ENCODE measurements around the gene RTEL1.

RTEL1 gene

DNA sequence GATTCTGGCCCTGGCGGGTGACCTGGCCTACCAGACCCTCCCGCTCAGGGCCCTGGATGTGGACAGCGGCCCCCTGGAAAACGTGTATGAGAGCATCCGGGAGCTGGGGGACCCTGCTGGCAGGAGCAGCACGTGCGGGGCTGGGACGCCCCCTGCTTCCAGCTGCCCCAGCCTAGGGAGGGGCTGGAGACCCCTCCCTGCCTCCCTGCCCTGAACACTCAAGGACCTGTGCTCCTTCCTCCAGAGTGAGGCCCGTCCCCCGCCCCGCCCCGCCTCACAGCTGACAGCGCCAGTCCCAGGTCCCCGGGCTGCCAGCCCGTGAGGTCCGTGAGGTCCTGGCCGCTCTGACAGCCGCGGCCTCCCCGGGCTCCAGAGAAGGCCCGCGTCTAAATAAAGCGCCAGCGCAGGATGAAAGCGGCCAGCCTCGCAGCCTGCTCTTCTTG is 80.6 kb downstream of the RTEL1 start:
- DNase-seq = peak in 4 of 56 donors; percentile 23 to 52 (median 39)

DNA sequence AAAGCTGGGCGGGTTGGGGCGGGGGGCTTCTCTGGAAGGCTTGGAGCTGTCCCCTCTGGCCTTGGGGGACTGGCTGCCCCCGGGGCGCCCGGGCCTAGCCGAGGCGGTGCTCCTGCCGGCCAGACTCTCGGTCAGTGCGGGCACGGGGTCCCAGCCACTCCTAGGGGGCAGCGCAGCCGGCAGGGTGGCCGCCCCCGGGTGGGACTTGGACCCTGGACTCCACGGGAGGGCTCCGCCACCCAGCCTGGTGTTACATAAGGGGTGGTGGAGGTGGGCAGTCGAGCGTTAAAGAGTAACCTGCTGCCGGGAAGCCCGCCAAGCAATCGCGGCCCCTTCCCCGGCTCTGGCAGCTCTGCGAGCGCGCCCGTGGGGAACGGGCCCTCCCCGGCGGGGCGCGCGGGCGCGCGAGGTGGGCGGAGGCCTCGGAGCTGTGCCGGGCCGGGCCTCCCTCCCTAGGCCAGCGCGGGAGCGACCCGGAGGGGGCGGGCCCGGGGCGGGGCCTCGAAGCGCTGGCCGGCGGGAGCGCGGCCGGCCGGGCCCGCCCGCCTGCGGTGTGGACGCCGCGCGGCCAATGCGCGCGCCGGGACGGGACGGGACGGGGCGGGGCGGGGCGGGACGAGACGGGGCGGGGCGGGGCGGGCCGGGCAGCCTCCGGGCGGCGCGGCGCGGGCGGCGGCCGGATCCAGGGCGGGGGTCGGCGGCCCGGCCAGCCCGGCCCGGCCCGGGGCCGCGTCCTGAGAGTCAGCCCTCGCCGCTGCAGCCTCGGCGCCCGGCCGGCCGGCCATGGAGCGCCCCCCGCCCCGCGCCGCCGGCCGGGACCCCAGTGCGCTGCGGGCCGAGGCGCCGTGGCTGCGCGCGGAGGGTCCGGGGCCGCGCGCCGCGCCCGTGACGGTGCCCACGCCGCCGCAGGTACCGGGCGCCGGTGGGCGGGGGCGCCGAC is 81.3 kb downstream of the RTEL1 start, which contains the start of gene SLC2A4RG:
Gene SLC2A4RG, plus strand, starts transcription at position 647 of the 940 bp plus-strand sequence. Its CDS starts 137 bp downstream, at position 784.
- DNase-seq = peak in 45 of 56 donors; percentile 29 to 86 (median 60)

DNA sequence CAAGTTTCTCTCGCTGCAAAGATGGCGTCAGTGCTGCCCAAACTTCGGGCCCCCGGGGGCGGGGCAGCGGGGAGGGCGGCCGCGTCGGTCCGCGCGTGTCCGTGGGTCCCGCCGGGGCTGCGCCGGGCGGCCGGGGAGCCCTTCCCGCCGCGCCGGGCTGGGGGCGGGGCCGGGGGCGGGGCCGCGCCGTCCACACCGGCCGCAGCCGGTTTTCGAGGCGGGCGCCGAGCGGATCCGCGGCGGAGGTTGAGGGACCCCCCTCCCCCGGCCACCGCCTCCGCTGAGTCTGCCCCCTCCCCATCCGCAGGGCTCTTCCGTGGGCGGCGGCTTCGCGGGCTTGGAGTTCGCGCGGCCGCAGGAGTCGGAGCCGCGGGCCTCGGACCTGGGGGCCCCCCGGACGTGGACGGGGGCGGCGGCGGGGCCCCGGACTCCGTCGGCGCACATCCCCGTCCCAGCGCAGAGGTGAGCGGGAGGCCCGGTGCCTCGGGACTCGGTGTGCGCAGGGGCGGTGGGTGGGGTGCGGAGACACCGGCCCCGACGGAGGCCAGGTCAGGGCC is 82.0 kb downstream of the RTEL1 start:
- peak in 8 of 56 donors; percentile 11 to 64 (median 24) for DNase-seq

DNA sequence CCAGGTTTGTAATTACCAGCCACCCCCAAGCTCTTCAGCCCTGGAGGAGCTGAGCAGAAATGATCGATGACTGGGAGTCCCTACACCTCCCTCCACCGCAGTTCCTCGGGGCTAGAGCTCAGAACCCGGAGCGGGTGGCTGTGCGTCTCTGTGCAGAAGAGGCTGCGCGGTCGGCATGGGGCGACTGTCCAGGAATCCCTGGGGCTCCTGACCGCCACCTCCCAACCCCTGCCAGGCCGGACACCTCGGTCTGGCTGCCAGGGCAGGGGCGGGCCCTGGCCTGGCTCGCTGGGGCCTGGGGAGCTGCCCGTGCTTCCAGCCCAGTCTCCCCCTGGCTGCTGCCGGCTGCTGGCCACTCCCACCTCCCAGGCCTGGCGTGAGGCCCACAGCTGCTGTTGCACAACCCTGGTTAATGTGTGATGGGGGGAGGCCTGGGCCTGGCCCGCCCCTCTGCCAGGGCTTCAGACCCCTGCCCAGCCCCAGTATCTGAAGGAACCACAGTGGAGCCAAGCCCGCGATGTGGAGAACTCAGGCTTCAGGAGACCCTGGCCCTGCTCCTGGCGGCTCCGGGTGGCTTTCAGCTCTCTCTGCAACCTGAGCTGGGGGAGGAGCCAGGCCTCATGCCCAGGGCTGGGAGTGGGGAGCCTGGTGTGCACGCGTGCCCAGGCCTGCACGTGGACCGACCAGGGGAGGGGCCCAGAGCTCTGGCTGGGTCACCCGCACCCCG is 82.7 kb downstream of the RTEL1 start:
- DNase-seq = peak in 47 of 56 donors; percentile 35 to 84 (median 63)

DNA sequence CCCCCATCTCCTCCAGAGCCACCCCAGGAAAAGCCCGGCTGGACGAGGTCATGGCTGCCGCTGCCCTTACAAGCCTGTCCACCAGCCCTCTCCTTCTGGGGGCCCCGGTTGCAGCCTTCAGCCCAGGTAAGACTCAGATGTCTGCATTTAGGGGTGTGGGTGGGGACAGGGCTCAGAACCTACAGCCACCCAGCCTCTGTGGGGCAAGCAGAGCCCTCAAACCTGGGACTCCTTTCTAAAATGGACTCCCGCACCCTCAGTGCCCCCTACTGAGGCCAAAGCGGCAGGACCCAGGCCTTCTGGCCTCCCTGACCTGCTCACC is 83.2 kb downstream of the RTEL1 start:
- no peak for DNase-seq

DNA sequence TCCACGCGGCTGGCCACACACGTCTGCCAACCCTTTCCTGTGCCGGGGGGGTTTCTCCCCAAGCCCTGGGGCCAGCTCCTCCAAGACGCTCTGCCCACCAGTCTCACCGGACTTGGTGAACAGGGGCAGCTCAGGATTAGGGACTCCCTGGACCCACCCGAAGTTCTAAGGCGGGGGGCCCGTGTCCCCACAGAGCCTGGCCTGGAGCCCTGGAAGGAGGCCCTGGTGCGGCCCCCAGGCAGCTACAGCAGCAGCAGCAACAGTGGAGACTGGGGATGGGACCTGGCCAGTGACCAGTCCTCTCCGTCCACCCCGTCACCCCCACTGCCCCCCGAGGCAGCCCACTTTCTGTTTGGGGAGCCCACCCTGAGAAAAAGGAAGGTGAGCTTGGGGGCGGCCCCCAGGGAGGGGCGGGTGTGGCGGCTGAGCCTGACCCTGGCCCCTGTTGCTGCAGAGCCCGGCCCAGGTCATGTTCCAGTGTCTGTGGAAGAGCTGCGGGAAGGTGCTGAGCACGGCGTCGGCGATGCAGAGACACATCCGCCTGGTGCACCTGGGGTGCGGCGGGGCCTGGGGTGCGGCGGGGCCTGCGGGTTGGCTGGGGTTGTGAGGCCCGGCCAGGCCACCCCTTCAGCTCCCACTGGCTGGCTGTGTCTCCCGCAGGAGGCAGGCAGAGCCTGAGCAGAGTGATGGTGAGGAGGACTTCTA is 83.7 kb downstream of the RTEL1 start:
- no peak for DNase-seq

DNA sequence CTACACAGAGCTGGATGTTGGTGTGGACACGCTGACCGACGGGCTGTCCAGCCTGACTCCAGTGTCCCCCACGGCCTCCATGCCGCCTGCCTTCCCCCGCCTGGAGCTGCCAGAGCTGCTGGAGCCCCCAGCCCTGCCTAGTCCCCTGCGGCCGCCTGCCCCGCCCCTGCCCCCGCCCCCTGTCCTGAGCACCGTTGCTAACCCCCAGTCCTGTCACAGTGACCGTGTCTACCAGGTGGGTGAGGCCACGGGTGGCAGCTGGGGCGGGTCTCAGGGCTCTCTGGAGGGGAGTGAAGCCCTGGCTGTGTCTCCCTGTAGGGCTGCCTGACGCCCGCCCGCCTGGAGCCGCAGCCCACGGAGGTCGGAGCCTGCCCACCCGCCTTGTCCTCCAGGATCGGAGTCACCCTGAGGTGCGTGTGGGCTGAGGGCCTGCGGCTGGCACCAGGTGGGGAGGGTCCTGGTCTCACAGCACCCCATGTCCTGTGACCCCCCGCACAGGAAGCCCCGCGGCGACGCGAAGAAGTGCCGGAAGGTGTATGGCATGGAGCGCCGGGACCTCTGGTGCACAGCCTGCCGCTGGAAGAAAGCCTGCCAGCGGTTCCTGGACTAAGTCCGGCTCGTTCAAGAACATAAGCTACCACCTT is 84.4 kb downstream of the RTEL1 start:
- DNase-seq = no peak

DNA sequence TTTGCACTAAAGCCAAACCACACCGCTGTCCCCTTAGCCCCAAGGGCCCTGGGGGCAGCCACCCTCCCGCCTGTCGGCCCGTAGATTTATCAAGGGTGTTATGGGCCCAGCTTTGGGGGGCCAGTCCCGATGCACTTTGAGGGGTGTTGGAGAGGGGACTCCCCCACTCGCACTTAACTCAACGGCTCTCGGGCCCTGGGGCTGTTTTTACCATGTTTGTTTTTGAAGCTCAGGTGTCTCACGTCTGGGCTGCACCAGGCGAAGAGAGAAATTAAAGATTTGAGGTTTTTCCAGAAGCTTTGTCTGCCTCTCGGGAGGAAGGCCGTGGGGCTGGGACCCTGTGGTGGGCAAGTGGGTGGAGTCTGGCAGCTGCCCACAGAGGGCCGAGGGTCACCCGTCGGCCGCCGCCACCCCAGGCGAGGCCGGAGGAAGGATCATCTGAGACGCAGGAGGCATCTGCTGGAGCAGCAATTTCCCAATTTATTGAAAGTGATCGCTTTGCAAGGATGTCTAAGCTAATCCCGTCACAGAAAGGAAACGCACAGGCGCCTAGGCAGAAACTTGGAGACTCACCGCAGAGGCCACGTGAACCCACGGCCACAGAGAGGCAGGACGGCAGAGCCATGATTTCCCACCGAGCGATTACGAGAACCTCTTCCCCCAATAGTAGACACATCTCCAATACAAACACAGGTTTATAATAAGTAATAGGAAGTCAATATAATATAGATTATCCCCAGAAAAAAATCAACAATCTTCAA is 85.3 kb downstream of the RTEL1 start:
- DNase-seq = no peak

DNA sequence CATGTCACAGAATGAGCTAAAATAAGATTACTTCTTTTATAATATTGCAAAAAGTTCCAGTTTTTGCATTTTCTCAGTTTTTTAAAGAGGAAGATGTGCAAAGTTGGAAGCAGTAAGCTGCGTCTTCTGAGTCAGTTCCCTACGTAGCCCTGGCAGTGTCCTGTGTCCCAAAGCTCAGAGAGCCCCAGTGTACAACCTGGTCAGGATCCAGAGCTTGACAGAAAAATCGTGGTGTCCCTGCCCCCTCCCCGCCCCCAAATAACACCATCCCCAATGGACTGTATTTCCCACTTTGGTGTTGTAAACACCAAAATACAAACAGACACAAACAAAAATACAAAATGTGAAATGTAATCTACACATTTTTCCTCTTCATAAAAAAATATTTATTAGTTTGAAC is 86.0 kb downstream of the RTEL1 start:
- no peak for DNase-seq

DNA sequence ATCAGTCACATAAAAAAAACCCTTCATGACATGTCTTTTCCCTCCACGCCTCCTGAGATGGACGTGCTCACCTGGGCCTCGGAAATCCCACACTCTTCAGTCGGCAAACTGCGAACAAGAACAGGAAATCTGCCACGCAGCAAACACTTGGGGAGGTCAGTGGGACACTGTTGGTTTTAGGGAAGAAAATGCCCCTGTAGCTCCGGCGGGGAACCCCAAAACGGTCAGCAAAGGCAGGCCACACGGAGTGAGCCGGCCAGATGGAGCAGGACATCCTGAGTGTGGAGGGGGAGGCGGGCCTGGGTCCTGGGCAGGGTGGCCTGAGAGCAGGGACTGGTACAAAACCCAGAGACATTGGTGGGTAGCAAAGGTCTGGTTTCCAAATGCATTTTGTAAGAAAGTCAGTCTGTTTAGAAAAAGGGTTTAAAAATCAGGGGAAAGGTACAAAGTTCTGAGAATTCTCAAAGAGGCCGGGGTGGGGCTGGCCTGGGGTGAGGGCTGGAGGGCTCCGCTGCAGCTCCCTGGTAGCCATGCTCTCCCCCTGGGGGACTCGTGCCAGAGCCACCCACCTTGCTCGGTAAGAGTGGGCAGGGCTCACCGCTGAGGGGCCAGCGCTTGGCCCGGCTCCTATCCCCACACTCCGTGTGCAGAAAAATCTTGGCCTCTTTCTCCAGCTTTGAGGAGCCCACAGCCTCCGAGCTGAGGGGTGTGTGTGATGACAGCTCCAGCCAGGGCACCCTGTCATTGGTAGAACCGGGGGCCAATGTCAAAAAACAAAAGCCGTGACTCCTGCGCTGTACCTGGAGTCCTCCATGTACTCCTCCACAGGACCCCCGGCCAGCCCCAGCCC is 86.7 kb downstream of the RTEL1 start:
- DNase-seq = no peak

DNA sequence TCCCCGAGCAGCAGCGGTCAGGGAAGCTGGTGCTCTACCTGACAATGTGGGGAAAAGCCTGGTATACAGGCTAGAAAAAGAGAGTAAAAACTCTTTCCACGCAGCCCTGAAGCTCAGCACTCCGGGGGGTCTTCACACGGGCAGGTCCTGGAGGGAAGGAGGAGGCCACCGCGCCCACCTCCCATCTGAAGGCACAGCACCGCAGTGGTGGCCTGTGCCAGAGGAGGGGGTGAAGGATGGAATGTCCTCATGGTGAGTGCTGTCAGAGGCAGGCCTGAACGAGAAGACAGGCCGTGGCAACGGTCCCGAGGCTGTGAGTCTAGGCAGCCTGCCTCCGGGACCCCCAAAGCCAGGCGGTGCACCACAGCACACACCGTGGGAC is 87.3 kb downstream of the RTEL1 start:
- DNase-seq = no peak
